Measurements from ENCODE around the gene ALPP.

Gene ALPP

DNA sequence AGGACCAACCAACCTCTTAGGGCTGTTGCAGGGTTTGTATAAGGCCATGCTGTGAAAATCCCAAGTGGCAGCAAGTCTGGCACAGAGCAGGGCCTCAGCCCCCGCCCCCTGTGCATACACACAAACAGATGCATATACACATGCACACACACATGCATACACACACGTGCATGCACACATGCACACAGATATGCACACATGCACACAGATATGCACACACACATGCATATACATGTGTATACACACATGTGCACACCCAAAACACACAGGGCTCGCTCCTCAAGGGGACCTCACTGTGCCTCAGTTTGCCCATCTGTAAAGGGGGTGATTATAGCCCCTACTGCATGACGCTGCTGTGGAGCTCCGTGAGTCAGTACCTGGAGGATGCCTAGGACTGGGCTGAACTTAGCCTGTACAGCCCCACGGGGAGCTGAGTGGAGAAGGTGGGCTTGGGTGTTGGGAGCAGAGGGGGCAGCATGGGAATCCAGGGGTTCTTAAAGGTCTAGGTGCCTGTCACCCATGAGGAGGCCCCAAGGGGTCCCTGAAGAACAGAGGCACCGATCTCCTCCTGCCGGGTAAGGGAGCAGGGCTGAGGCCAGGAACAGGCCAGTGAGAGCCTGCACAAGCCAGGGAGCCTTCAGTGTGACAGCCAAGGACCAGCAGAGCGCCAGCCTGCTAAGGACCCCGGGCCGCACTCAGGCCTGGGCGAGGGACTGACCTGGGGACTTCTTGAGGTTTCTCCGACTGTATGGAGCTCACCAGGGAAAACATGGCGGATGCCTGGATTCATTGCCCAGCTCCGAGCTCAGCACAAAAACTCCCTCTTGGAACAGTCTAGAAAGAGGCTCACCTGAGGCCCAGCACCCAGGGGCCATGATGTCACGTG lies 53.4 kb downstream of the ALPP start:
- DNase-seq, result no peak

All from stimulated activated naive CD4-positive, alpha-beta T cell (primary cell).